ENCODE results near the gene S100A12. TPM values are rescaled to one million over a fixed set of nuclear protein-coding genes. Genes with fewer than 3 reads are reported as not detected.

S100A12 gene
- total RNA-seq, 1 experiment from 2014 or later, result not detected

DNA sequence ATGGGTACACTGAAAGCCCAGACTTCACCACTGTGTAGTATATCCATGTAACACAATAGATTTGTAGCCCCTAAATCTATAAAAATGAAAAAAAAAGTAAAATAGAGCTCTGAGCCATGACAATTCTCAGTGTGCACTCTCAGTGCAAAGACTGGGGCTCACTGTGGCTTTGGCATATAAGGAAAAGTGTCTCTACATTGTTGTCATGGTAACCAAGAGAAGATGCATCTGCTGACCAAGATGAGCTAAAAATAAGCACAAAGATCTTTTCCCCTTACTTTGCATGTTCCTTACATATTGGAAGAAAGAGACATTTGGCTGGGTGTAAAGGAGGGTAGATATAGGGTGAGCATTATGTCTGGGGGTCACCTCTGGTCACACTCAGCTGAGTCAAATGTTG is 38.8 kb downstream of the S100A12 start:
- no peak for DNase-seq (ENCODE audit: low read depth)

DNA sequence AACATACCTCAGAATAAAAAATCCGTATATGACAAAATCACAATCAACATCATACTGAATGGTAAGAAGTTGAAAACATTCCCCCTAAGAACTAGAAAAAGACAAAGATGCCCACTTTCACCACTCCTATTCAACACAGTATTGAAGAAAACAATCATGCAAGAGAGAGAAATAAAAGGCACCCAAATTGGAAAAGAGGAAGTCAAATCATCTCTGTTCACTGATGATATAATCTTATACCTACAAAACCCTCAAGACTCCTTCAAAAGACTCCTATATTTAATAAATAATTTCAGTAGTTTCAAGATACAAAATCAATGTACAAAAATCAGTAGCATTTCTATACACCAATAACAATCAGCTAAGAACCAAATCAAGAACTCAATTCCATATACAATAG is 41.5 kb downstream of the S100A12 start:
- DNase-seq (ENCODE audit: low read depth), result no peak

- DNase-seq (ENCODE audit: low read depth), result no peak
These were observed 50.5 kb downstream of the S100A12 start for GRCh38 chr1:153324912-153325311.

Other genes starting within 250 kb of the S100A12 start
- not detected in 2 replicates for gene SPRR2G, start 224.7 kb downstream of the S100A12 start, total RNA-seq (2014; rRNA removed; shearing (Covaris generic))
- not detected in 2 replicates for gene LELP1, start 172.2 kb downstream of the S100A12 start, total RNA-seq (2014; rRNA removed; shearing (Covaris generic))
- not detected in 2 replicates for gene PRR9, start 158.0 kb downstream of the S100A12 start, total RNA-seq (2014; rRNA removed; shearing (Covaris generic))
- gene LORICRIN, start 115.9 kb downstream of the S100A12 start, total RNA-seq (2014; rRNA removed; shearing (Covaris generic)), result not detected in 2 replicates
- gene PGLYRP3, start 62.7 kb downstream of the S100A12 start, total RNA-seq (2014; rRNA removed; shearing (Covaris generic)), result not detected in 2 replicates
- gene PGLYRP4, start 26.8 kb downstream of the S100A12 start, total RNA-seq (2014; rRNA removed; shearing (Covaris generic)), result not detected in 2 replicates
- 1.1 and 2.4 TPM in 2 replicates for gene S100A9, start 17.8 kb downstream of the S100A12 start, total RNA-seq (2014; rRNA removed; shearing (Covaris generic))
- gene S100A8, start 15.5 kb upstream of the S100A12 start, total RNA-seq (2014; rRNA removed; shearing (Covaris generic)), result 0.68 and 4.7 TPM in 2 replicates
- not detected in 2 replicates for gene S100A7A, start 40.9 kb upstream of the S100A12 start, total RNA-seq (2014; rRNA removed; shearing (Covaris generic))
- not detected in 2 replicates for gene S100A7, start 85.0 kb upstream of the S100A12 start, total RNA-seq (2014; rRNA removed; shearing (Covaris generic))
- gene S100A6, start 160.4 kb upstream of the S100A12 start, total RNA-seq (2014; rRNA removed; shearing (Covaris generic)), result 1,539 and 1,679 TPM in 2 replicates
- 1.4 and 2.2 TPM in 2 replicates for gene S100A5, start 165.3 kb upstream of the S100A12 start, total RNA-seq (2014; rRNA removed; shearing (Covaris generic))
- gene S100A4, start 170.2 kb upstream of the S100A12 start, total RNA-seq (2014; rRNA removed; shearing (Covaris generic)), result 836 and 954 TPM in 2 replicates
- gene S100A3, start 173.6 kb upstream of the S100A12 start, total RNA-seq (2014; rRNA removed; shearing (Covaris generic)), result 7.7 and 15.3 TPM in 2 replicates
- 9.0 and 11.2 TPM in 2 replicates for gene S100A2, start 190.2 kb upstream of the S100A12 start, total RNA-seq (2014; rRNA removed; shearing (Covaris generic))
- gene S100A16, start 237.5 kb upstream of the S100A12 start, total RNA-seq (2014; rRNA removed; shearing (Covaris generic)), result 328 and 342 TPM in 2 replicates
- 0.39 TPM in 1 of 2 replicates, not detected in the other for gene S100A14, start 240.7 kb upstream of the S100A12 start, total RNA-seq (2014; rRNA removed; shearing (Covaris generic))